Fibroblast of mammary gland (primary cell): ENCODE measurements around the gene SH2D4B.

Experiments used
- DNase-seq: peaks from one replicate; pipeline ENCODE4 v3.0.0-alpha.2; 2010; ENCODE audit warnings: low read depth
- H3K4me3 ChIP-seq: 2 replicates; pipeline ENCODE4 v1.5.1; 2011; ENCODE audit warnings: low read depth, mild to moderate bottlenecking, low read length, moderate library complexity; ENCODE audit not compliant: control insufficient read depth
- CTCF ChIP-seq: conservative IDR thresholded peaks from 2 replicates; pipeline ENCODE4 v1.5.1; 2011; ENCODE audit warnings: low read depth, low read length, inconsistent platforms; ENCODE audit not compliant: control insufficient read depth, insufficient read depth

SH2D4B gene

GRCh38 chr10:80579849-80580637 lies 42.3 kb downstream of the SH2D4B start:
- DNase-seq: no peak
- no peak overlapping the region for H3K4me3 ChIP-seq
- no peak for TF ChIP-seq CTCF

GRCh38 chr10:80580638-80581468 lies 43.2 kb downstream of the SH2D4B start:
- no peak for TF ChIP-seq CTCF
- DNase-seq: no peak
- H3K4me3 ChIP-seq: no peak overlapping the region

- DNase-seq: no peak
- no peak for TF ChIP-seq CTCF
Measured at GRCh38 chr10:80581469-80581835, 43.8 kb downstream of the SH2D4B start.

GRCh38 chr10:80582286-80582960 lies 44.7 kb downstream of the SH2D4B start:
- no peak for TF ChIP-seq CTCF
- no peak for DNase-seq
- H3K4me3 ChIP-seq: no peak overlapping the region

More at GRCh38 chr10:80581469-80581835, 43.8 kb downstream of the SH2D4B start:
- H3K4me3 ChIP-seq: no peak overlapping the region

GRCh38 chr10:80583685-80584084 lies 46.0 kb downstream of the SH2D4B start:
- no peak overlapping the region for H3K4me3 ChIP-seq
- DNase-seq: no peak
- no peak for TF ChIP-seq CTCF

- no peak for TF ChIP-seq CTCF
- DNase-seq: no peak
- no peak overlapping the region for H3K4me3 ChIP-seq
Measured at GRCh38 chr10:80585812-80586211, 48.1 kb downstream of the SH2D4B start.
